Right lobe of liver (tissue), 6 donors: ENCODE measurements around the gene RMDN3. TPM values are rescaled to one million over a fixed set of nuclear protein-coding genes. Genes with fewer than 3 reads are reported as not detected.

Experiments used
- ATAC-seq, 4 donors: fragments of 200-7000 bp; cut with Tn5 transposase; one replicate each; pipeline ENCODE4 v1.9.1; 2020; ENCODE audit warnings: mild to moderate bottlenecking in 4 of 4, moderate library complexity in 4 of 4
- DNase-seq, 3 donors: peaks; one replicate each; pipeline ENCODE4 v3.0.0-alpha.2; 2020
- H3K27ac ChIP-seq, 3 donors: fragments of 200-600 bp; one replicate each; pipeline ENCODE4 v1.8.0; 2022
- H3K27me3 ChIP-seq, 2 donors: fragments of 200-600 bp; one replicate each; pipeline ENCODE4 v1.8.0; 2022
- H3K36me3 ChIP-seq, 4 donors: fragments of 200-600 bp; sonication (generic) in 1 of 4; one replicate each; pipeline versions ENCODE4 v1.5.1 to v1.8.0; 2017 to 2022; ENCODE audit warnings: control low read depth in 1 of 4
- H3K4me1 ChIP-seq, 4 donors: fragments of 200-600 bp; sonication (generic) in 1 of 4; one replicate each; pipeline versions ENCODE4 v1.5.1 to v1.8.0; 2017 to 2022; ENCODE audit warnings: control low read depth in 1 of 4
- H3K4me3 ChIP-seq, 3 donors: fragments of 200-600 bp; one replicate each; pipeline ENCODE4 v1.8.0; 2022
- H3K9me3 ChIP-seq, 4 donors: fragments of 200-600 bp; sonication (generic) in 1 of 4; one replicate each; pipeline versions ENCODE4 v1.5.1 to v1.8.0; 2017 to 2022; ENCODE audit warnings: control low read depth in 1 of 4
- POLR2A ChIP-seq: fragments of 450-650 bp; IDR thresholded peaks from one replicate; pipeline ENCODE4 v1.6.1; 2017; ENCODE audit warnings: antibody characterized with exemption, mild to moderate bottlenecking
- WGBS: methylation state at CpG from one replicate; pipeline ENCODE4 v1.1.6; 2018; ENCODE audit warnings: low coverage, low lambda C conversion rate; ENCODE audit not compliant: insufficient coverage; ENCODE audit errors: missing lambda C conversion rate; 5-methylcytosine and 5-hydroxymethylcytosine counted together
- intact Hi-C, 2 donors: fragments of 100-400 bp; cut with DNase I; formaldehyde crosslinking; loops; one replicate each; pipeline versions ENCODE4 v1.11.2 to v1.14.1; 2022
- total RNA-seq, 6 experiments: library from RNA; depleted of rRNA in 2 of 6; stranded (reverse); fragments of >200 nt in 2 of 6; fragmentation: NEBNext Ultra II Directional in 3 of 6; extraction: Animal tissue kit (Norgen Biotek cat#: 25700) in 3 of 6; gene quantifications; one replicate each; pipeline versions ENCODE4 v1.1.0 to v1.2.4, GENCODE V29; 2016 to 2023
- TF ChIP-seq, protein P1 (sequence below), 4 donors: fragments of 200-600 bp in 3 of 4; fragments of 450-650 bp in 1 of 4; IDR thresholded peaks; one replicate each; pipeline versions ENCODE4 v1.5.1 to v1.8.0; 2016 to 2022; ENCODE audit warnings: antibody characterized with exemption in 4 of 4, mild to moderate bottlenecking in 2 of 4
- donor health status: DM: no; HTN: yes; CAD: no.
- donor health status: DM: no; HTN: no; CAD: no.
- donor health status: DM: no; HTN: no; CAD: no.
- donor health status: DM: no; HTN: yes; CAD: no.
- donor health status: DM: no; HTN: yes; CAD: no.

Gene RMDN3
- total RNA-seq, 6 experiments from 2014 or later = 25.3 to 38.5 (median 29.5) TPM

DNA sequence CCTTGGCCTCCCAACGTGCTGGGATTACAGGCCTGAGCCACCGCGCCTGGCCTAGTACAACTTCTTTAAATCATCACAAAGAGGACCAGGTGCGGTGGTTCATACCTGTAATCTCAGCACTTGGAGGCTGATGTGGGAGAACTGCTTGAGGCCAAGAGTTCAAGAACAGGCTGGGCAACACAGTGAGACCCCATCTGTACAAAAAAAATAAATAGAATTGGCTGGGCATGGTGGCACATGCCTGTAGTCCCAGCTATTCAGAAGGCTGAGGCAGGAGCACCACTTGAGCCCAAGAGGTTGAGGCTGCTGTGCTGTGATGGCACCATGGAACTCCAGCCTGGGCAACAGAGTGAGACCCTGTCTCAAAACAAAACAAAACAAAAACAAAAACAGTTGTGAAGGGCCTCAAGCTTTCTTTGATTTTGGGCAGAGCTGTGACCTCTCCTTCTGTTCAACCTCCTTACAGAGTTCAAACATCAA, 5.9 kb downstream of the RMDN3 start:
- ATAC-seq (no peak), DNase-seq (no peak)
- no peaks in the 10 kb centered on the region for H3K27me3 ChIP-seq
- TF ChIP-seq POLR2A = no peak
- TF ChIP-seq, protein P1, sequence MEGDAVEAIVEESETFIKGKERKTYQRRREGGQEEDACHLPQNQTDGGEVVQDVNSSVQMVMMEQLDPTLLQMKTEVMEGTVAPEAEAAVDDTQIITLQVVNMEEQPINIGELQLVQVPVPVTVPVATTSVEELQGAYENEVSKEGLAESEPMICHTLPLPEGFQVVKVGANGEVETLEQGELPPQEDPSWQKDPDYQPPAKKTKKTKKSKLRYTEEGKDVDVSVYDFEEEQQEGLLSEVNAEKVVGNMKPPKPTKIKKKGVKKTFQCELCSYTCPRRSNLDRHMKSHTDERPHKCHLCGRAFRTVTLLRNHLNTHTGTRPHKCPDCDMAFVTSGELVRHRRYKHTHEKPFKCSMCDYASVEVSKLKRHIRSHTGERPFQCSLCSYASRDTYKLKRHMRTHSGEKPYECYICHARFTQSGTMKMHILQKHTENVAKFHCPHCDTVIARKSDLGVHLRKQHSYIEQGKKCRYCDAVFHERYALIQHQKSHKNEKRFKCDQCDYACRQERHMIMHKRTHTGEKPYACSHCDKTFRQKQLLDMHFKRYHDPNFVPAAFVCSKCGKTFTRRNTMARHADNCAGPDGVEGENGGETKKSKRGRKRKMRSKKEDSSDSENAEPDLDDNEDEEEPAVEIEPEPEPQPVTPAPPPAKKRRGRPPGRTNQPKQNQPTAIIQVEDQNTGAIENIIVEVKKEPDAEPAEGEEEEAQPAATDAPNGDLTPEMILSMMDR (IDR thresholded peaks at IDR 0.05) = no peak
- H3K9me3 ChIP-seq = no peaks in the 10 kb centered on the region
- peaks cover 0 to 13% (median 0%) of the 10 kb centered on the region in 4 donors for H3K4me1 ChIP-seq
- intact Hi-C loops = no loop called here
- no peak overlapping the region for H3K4me3 ChIP-seq
- peaks cover 0 to 28% (median 12%) of the 10 kb centered on the region in 4 donors for H3K36me3 ChIP-seq
- H3K27ac ChIP-seq = no peak overlapping the region
- 100% methylated on average over 4 of the region's 4 CpGs for WGBS

- H3K4me1 ChIP-seq = peaks cover 0 to 18% (median 6%) of the 10 kb centered on the region in 4 donors
- no peak for ATAC-seq
- no peak overlapping the region for H3K4me3 ChIP-seq
- TF ChIP-seq, protein P1 (IDR thresholded peaks at IDR 0.05) = no peak
- TF ChIP-seq POLR2A = no peak
- no peaks in the 10 kb centered on the region for H3K27me3 ChIP-seq
- no peak for DNase-seq
- H3K36me3 ChIP-seq = peaks cover 0 to 32% (median 12%) of the 10 kb centered on the region in 4 donors
- intact Hi-C loops = no loop called here
- no peaks in the 10 kb centered on the region for H3K9me3 ChIP-seq
- no peak overlapping the region for H3K27ac ChIP-seq
- 22% methylated on average over 3 of the region's 7 CpGs for WGBS
Measured at GRCh38 chr15:40747685-40748631, 7.1 kb downstream of the RMDN3 start.

GRCh38 chr15:40746916-40747418, 8.1 kb downstream of the RMDN3 start:
- DNase-seq = no peak
- no peak overlapping the region for H3K27ac ChIP-seq
- 51% methylated on average over 2 of the region's 3 CpGs for WGBS
- H3K4me3 ChIP-seq = no peak overlapping the region
- no peaks in the 10 kb centered on the region for H3K9me3 ChIP-seq
- no peaks in the 10 kb centered on the region for H3K27me3 ChIP-seq
- ATAC-seq = no peak
- peaks cover 0 to 33% (median 12%) of the 10 kb centered on the region in 4 donors for H3K36me3 ChIP-seq
- TF ChIP-seq, protein P1 (IDR thresholded peaks at IDR 0.05) = no peak
- TF ChIP-seq POLR2A = no peak
- intact Hi-C loops = no loop called here
- H3K4me1 ChIP-seq = peaks cover 0 to 21% (median 7%) of the 10 kb centered on the region in 4 donors

- H3K36me3 ChIP-seq = peaks cover 0 to 25% (median under 1%) of the 10 kb centered on the region in 4 donors
- TF ChIP-seq, protein P1 (IDR thresholded peaks at IDR 0.05) = no peak
- TF ChIP-seq POLR2A = no peak
- intact Hi-C loops = no loop called here
- peaks cover 0 to 21% (median 7%) of the 10 kb centered on the region in 4 donors for H3K4me1 ChIP-seq
- no peak for ATAC-seq
- H3K4me3 ChIP-seq = no peak overlapping the region
- H3K27ac ChIP-seq = peak overlapping the region in 2 of 3 donors; percentile 45 to 77
- H3K9me3 ChIP-seq = no peaks in the 10 kb centered on the region
- no peaks in the 10 kb centered on the region for H3K27me3 ChIP-seq
- WGBS = 68% methylated on average over 2 of the region's 5 CpGs
- no peak for DNase-seq
Measured at GRCh38 chr15:40744815-40745152, 10.3 kb downstream of the RMDN3 start.
